Fibroblast of skin of left quadriceps (primary cell): ENCODE results near the gene DLEU7.

Experiments used
- DNase-seq, 2 experiments: peaks; one replicate each; pipeline ENCODE4 v3.0.0-alpha.2; 2013; ENCODE audit warnings: low read depth in 2 of 2

The DLEU7 gene

DNA sequence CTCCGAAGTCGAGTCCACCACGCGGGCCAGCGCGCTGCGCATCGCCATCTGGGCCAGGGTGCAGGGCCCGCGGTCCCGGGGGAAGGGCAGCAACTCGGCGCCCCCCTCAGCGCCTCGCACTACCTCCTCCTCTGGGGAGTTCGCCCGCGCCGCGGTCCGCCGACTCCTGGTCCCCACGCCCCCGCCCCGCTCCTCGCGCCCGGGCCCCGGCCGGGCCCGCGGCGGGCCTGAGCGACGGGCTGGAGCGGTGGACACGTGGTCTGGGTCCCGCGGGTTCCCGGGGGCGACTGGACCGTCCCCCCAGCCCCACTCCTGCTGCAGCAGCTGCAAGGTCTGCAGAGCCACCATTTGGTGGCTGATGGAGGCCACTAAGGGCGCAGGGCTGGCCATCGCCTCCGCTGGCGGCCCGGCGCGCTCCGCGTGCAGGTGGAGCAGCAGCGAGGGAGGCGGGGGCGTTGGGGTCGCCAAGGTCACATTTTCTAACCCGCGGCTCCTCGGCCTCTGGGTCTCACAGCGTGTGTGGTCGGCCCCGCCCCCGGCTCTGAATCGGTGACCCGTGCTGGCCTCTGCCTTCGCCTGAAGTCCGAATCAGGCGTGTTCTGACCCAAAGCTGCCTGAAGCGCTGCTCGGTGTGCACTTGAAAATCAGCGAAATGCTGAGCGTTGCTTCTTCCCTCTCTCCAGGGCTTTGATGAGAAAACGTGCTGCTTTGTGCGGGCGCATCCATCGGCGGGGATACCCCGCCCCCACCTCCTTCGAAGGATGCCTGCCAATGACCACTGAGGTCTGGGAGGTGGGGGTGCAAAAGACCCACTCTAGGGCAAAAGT lies at the start of gene DLEU7:
Gene DLEU7 (minus strand): TSS at position 436 of the 827 bp plus-strand sequence. CDS start 46 bp downstream, at position 390.
- no peak for DNase-seq

- DNase-seq, result no peak
These were observed 48.9 kb upstream of the DLEU7 start for GRCh38 chr13:50892210-50892944.

- no peak for DNase-seq
These were observed 47.7 kb upstream of the DLEU7 start for GRCh38 chr13:50891206-50891605.

GRCh38 chr13:50889317-50889716 lies 45.8 kb upstream of the DLEU7 start:
- DNase-seq, result no peak

- no peak for DNase-seq
These were observed 44.9 kb upstream of the DLEU7 start for GRCh38 chr13:50888362-50888761.

DNA sequence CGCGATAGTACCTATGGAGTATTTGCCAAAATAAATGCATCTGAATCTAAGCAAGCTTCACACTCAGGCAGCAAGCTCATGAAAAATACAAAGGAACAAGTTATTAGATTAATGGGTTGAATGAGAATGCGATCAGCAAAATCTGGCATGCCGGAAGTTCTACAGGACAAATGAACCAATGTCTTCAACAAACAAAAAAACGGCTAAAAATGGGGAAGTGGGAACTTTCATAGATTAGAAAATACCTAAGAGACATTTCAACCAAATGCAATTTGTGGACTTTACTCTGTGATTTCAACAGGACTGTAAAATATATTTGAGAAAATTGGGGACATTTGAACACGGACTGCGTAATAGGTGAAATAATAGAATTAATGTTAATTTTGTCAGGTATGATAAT lies 43.7 kb upstream of the DLEU7 start:
- DNase-seq, result no peak

DNA sequence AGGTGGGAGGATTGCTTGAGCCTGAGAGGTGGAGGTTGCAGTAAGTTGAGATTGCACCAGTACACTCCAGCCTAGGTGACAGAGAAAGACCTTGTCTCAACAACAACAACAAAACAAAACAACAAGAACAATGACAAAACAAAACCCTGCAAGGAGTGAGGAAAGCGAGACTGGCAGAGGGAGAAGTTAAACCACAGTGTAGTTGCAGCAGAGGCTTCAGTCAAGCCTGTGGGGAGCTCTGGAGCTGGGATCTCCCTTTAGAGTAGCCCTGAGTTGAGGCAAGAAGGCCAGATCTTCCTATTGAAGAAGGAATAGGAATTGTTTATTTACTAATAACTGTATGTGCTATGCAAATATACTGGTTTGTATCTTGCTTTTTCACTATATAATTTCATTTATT lies 40.8 kb upstream of the DLEU7 start:
- DNase-seq, result no peak

GRCh38 chr13:50883728-50884127 lies 40.2 kb upstream of the DLEU7 start:
- DNase-seq, result no peak

DNA sequence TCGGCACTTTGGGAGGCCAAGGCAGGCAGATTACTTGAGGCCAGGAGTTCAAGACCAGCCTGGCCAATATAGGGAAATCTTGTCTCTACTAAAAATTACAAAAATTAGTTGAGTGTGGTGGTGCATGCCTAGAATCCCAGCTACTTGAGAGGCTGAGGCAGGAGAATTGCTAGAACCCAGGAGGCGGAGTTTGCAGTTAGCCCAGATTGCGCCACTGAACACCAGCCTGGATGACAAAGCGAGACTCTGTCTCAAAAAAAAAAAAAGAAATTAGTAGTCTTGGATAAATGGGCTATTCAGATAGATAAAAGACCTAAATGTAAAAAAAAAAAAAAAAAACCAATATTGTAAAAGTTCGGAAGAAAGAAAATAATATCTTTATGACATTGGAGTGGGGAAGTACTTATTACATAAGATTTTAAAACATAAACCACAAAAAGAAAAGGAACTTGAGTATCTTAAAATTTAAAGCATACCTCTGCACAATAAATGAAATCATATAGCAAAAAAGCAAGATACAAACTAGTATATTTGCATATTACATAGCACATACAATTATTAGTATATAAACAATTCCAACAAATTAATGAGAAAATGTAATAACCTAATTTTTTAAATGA lies 39.4 kb upstream of the DLEU7 start:
- no peak for DNase-seq

- DNase-seq, result no peak
These were observed 30.5 kb upstream of the DLEU7 start for GRCh38 chr13:50873991-50874390.

DNA sequence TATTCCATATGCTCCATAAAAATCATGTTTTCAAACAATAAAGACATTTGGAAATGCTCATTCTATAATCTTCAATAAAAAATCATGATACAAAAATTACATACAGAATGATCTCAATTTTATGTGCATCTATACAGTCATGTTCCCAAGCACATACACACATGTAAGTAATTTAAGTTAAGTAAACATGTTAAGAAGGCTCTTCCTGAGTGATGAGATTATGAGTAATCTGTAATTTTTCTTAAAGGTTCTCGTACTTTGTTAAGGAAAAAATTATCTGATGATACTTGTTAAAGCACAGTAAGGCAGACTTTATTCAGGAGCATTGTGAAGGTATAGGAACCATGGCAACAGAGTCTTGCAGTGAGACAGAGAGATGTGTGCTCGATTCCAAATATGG lies 30.0 kb upstream of the DLEU7 start:
- DNase-seq, result peak; percentile 17 to 20

GRCh38 chr13:50871405-50871804 lies 27.9 kb upstream of the DLEU7 start:
- DNase-seq, result no peak

GRCh38 chr13:50867637-50867945 lies 24.1 kb upstream of the DLEU7 start:
- no peak for DNase-seq

- DNase-seq, result no peak
These were observed 23.5 kb upstream of the DLEU7 start for GRCh38 chr13:50866817-50867636.

DNA sequence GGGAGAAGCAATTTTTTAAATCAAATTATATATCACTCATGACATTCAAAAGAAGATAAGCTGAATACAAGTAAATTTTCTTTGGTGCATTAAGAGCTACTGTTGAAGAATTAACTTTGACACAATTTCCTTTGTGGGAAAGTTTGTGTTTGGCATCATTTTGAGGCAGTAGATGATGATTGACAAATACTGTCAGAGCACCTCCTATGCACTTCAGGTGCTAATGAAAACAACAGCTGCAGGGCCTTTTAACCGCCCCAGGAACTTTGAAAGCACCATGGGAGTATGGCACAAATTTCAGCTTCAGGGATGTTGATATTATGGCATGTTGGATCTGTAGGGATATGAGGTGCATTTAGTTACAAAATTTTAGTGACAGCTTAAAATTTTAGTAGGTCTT lies 21.0 kb upstream of the DLEU7 start:
- no peak for DNase-seq

GRCh38 chr13:50855681-50856080 lies 12.2 kb upstream of the DLEU7 start:
- no peak for DNase-seq

GRCh38 chr13:50850445-50850844 lies 7.0 kb upstream of the DLEU7 start:
- no peak for DNase-seq

DNA sequence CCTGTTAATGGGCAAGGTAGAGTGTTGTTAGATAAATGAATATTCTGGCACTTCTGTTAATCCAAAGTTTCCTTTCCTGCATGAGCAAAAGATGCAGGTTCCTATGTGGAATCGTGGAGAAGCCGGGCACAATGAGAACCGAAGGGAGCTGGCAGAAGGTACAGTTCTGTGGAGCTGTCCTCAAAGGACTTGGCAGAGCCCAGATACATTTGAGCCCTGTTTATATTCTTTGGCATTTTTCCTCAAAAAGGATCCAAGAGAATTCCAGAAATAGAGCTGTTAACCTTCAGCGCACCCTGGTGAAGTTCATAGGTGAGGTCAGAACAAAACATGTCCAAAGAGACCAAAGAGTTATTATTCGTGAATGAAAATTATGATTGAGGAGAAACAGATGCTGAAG lies 4.0 kb upstream of the DLEU7 start:
- no peak for DNase-seq

GRCh38 chr13:50846861-50847475 lies 3.5 kb upstream of the DLEU7 start:
- no peak for DNase-seq

GRCh38 chr13:50845211-50845610 lies 1.7 kb upstream of the DLEU7 start:
- DNase-seq, result no peak

- DNase-seq, result no peak
These were observed 788 bp upstream of the DLEU7 start for GRCh38 chr13:50844084-50844875.
